HT-29 (cell line): ENCODE data around the gene WDFY4. TPM values are rescaled to one million over a fixed set of nuclear protein-coding genes. Genes with fewer than 3 reads are reported as not detected.
A peak's percentile ranks its signal among the peaks of the same experiment; 100 is the strongest.
"Not testable (repeated sequence)": the region's sequence is repeated elsewhere in the genome, so short reads cannot be mapped to it uniquely, and the experiment has no call there.

ENCODE experiments used
- DNase-seq: peaks from one replicate; pipeline ENCODE4 v3.0.0-alpha.2; 2015; ENCODE audit warnings: low spot score
- total RNA-seq: library from RNA; depleted of rRNA; stranded (reverse); fragments of >200 nt; shearing (Covaris generic); gene quantifications from 2 replicates; pipeline ENCODE4 v1.2.3, GENCODE V29; 2014; rRNA removed

The WDFY4 gene
- 0.10 TPM in 1 of 2 replicates, not detected in the other for total RNA-seq

GRCh38 chr10:48684792-48685623 lies at the start of gene WDFY4:
Gene WDFY4 (plus strand): TSS chr10:48684873. CDS start chr10:48709733, 24,860 bp downstream.
- no peak for DNase-seq

- no peak for DNase-seq
Observed at GRCh38 chr10:48634984-48635557, 49.6 kb upstream of the WDFY4 start.

GRCh38 chr10:48636231-48636630 lies 48.4 kb upstream of the WDFY4 start:
- DNase-seq = no peak

- DNase-seq = no peak
Observed at GRCh38 chr10:48636901-48637300, 47.8 kb upstream of the WDFY4 start.

GRCh38 chr10:48638158-48638557 lies 46.5 kb upstream of the WDFY4 start:
- no peak for DNase-seq

GRCh38 chr10:48638739-48639527 lies 45.7 kb upstream of the WDFY4 start:
- no peak for DNase-seq

- no peak for DNase-seq
Observed at GRCh38 chr10:48639632-48640031, 45.0 kb upstream of the WDFY4 start.

- DNase-seq = no peak
Observed at GRCh38 chr10:48640326-48640725, 44.3 kb upstream of the WDFY4 start.

- not testable (repeated sequence) for DNase-seq
Observed at GRCh38 chr10:48641099-48641690, 43.5 kb upstream of the WDFY4 start.

- no peak for DNase-seq
Observed at GRCh38 chr10:48645600-48645999, 39.1 kb upstream of the WDFY4 start.

GRCh38 chr10:48647073-48647472 lies 37.6 kb upstream of the WDFY4 start:
- DNase-seq = not testable (repeated sequence)

GRCh38 chr10:48648172-48648942 lies 36.3 kb upstream of the WDFY4 start:
- no peak for DNase-seq

- no peak for DNase-seq
Observed at GRCh38 chr10:48649349-48649944, 35.2 kb upstream of the WDFY4 start.

GRCh38 chr10:48651293-48651692 lies 33.4 kb upstream of the WDFY4 start:
- DNase-seq = no peak

- DNase-seq = no peak
Observed at GRCh38 chr10:48651839-48652238, 32.8 kb upstream of the WDFY4 start.

GRCh38 chr10:48652344-48652743 lies 32.3 kb upstream of the WDFY4 start:
- no peak for DNase-seq

GRCh38 chr10:48653347-48653746 lies 31.3 kb upstream of the WDFY4 start:
- no peak for DNase-seq

GRCh38 chr10:48653944-48654698 lies 30.6 kb upstream of the WDFY4 start:
- DNase-seq = no peak

- peak; percentile 65 for DNase-seq
Observed at GRCh38 chr10:48655411-48656240, 29.0 kb upstream of the WDFY4 start.
